ENCODE measurements around the gene DERL3.

Gene DERL3

GRCh38 chr22:23836692-23837495 lies 1.9 kb downstream of the DERL3 start:
- no peak for TF ChIP-seq CTCF (IDR thresholded peaks at IDR 0.05)

- no peak for TF ChIP-seq CTCF (IDR thresholded peaks at IDR 0.05)
Observed at GRCh38 chr22:23836281-23836680, 2.5 kb downstream of the DERL3 start.

GRCh38 chr22:23835484-23836144 lies 3.2 kb downstream of the DERL3 start:
- no peak for TF ChIP-seq CTCF (IDR thresholded peaks at IDR 0.05)

- no peak for TF ChIP-seq CTCF (IDR thresholded peaks at IDR 0.05)
Observed at GRCh38 chr22:23834793-23835483, 3.9 kb downstream of the DERL3 start.

GRCh38 chr22:23834406-23834792 lies 4.4 kb downstream of the DERL3 start:
- TF ChIP-seq CTCF (IDR thresholded peaks at IDR 0.05): no peak

- no peak for TF ChIP-seq CTCF (IDR thresholded peaks at IDR 0.05)
Observed at GRCh38 chr22:23833911-23834317, 4.9 kb downstream of the DERL3 start.

GRCh38 chr22:23833017-23833751 lies 5.6 kb downstream of the DERL3 start:
- no peak for TF ChIP-seq CTCF (IDR thresholded peaks at IDR 0.05)

Measured in LNCAP (cell line).